HFFc6 (cell line): ENCODE results near the gene YY2. TPM values are rescaled to one million over a fixed set of nuclear protein-coding genes. Genes with fewer than 3 reads are reported as not detected.

ENCODE experiments used
- DNase-seq: peaks from one replicate; pipeline ENCODE4 v3.0.0-alpha.2; 2018
- H3K27ac Mint-ChIP-seq: 2 replicates; pipeline ENCODE4 v1.8.0; 2020; ENCODE audit warnings: mild to moderate bottlenecking, mixed read lengths
- H3K27me3 Mint-ChIP-seq: 2 replicates; pipeline ENCODE4 v1.8.0; 2021; ENCODE audit warnings: mild to moderate bottlenecking, moderate library complexity, mixed read lengths; ENCODE audit not compliant: insufficient read depth
- H3K36me3 Mint-ChIP-seq: 2 replicates; pipeline ENCODE4 v1.8.0; 2021; ENCODE audit warnings: low read depth, mixed read lengths
- H3K4me1 Mint-ChIP-seq: 2 replicates; pipeline ENCODE4 v1.8.0; 2020; ENCODE audit warnings: low read depth, mixed read lengths
- H3K4me3 Mint-ChIP-seq: 2 replicates; pipeline ENCODE4 v1.8.0; 2020; ENCODE audit warnings: mild to moderate bottlenecking, moderate library complexity, mixed read lengths
- H3K9me3 Mint-ChIP-seq: 2 replicates; pipeline ENCODE4 v1.8.0; 2020; ENCODE audit warnings: mild to moderate bottlenecking, mixed read lengths
- total RNA-seq, 6 experiments: library from RNA; stranded (reverse); fragmentation: NEBNext Ultra II Directional; extraction: Animal tissue kit (Norgen Biotek cat#: 25700); gene quantifications; 2 replicates in 1 of 6; 3 replicates in 5 of 6; pipeline ENCODE4 v1.2.3, GENCODE V29; 2021
- TF ChIP-seq, protein P1 (sequence below): fragments of 200-600 bp; sonication (generic); IDR thresholded peaks from 2 replicates; pipeline ENCODE4 v1.5.0; 2021; ENCODE audit warnings: antibody characterized with exemption, mild to moderate bottlenecking

YY2 gene
- total RNA-seq, 6 experiments from 2014 or later, result 2.9 to 3.6 (median 3.3) TPM

DNA sequence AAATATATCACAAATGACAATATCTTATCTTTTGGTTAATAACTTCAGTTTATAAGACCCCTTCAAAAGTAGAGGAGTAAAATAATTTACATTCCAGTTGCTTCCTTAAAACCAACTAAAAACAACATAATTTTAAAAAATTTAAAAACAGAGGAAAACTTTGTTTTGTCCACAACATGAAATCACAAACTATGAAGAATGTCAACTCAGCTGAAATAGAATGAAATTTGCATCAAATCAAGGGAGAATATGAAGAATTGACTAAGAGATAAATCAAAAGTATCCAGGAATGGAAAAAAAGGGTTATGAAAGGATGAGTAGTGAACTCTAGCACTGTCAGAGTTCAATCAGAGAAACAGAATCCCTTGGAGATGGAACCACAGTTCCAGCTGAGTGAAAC, 2.2 kb upstream of the YY2 start:
- Mint-ChIP-seq H3K9me3 (no peaks in the 10 kb centered on the region), H3K4me1 (no peaks in the 10 kb centered on the region), H3K4me3 (no peak overlapping the region), H3K27ac (no peak overlapping the region), H3K36me3 (peaks cover 13% of the 10 kb centered on the region), H3K27me3 (no peaks in the 10 kb centered on the region)
- TF ChIP-seq, protein P1, sequence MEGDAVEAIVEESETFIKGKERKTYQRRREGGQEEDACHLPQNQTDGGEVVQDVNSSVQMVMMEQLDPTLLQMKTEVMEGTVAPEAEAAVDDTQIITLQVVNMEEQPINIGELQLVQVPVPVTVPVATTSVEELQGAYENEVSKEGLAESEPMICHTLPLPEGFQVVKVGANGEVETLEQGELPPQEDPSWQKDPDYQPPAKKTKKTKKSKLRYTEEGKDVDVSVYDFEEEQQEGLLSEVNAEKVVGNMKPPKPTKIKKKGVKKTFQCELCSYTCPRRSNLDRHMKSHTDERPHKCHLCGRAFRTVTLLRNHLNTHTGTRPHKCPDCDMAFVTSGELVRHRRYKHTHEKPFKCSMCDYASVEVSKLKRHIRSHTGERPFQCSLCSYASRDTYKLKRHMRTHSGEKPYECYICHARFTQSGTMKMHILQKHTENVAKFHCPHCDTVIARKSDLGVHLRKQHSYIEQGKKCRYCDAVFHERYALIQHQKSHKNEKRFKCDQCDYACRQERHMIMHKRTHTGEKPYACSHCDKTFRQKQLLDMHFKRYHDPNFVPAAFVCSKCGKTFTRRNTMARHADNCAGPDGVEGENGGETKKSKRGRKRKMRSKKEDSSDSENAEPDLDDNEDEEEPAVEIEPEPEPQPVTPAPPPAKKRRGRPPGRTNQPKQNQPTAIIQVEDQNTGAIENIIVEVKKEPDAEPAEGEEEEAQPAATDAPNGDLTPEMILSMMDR, result no peak
- DNase-seq, result no peak

DNA sequence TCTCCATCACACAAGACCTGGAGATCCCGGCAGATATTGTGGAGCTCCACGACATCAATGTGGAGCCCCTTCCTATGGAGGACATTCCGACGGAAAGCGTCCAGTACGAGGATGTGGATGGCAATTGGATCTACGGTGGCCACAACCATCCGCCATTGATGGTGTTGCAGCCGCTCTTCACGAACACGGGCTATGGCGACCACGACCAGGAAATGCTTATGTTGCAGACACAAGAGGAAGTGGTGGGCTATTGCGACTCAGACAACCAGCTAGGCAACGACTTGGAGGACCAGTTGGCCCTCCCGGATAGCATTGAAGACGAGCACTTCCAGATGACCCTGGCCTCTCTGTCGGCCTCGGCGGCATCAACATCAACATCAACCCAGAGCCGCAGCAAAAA, 717 bp downstream of the YY2 start:
- no peak for DNase-seq
- H3K36me3 Mint-ChIP-seq, result peaks cover 13% of the 10 kb centered on the region
- TF ChIP-seq, protein P1, result no peak
- no peaks in the 10 kb centered on the region for H3K9me3 Mint-ChIP-seq
- H3K27me3 Mint-ChIP-seq, result no peaks in the 10 kb centered on the region
- H3K4me3 Mint-ChIP-seq, result no peak overlapping the region
- no peak overlapping the region for H3K27ac Mint-ChIP-seq
- no peaks in the 10 kb centered on the region for H3K4me1 Mint-ChIP-seq

DNA sequence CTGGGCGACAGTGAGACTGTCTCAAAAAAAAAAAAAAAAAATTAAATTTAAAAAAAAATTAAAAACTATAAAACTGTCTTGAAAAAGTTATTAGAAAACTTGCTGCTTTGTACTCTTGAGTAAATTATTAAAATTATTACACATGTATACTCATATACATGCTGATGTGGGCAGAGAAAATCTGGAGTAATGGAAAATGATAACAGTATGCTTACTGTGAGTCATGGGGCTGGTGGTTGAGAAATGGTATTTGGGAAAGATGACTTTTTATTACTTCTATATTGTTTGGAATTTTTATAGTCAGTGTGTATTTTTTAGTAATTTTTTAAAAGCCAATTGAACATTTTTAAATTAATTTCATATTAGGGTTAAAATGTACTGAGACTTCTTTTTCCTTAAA, 7.5 kb downstream of the YY2 start:
- TF ChIP-seq, protein P1, result no peak
- Mint-ChIP-seq H3K4me1 (peaks cover 22% of the 10 kb centered on the region), H3K4me3 (no peak overlapping the region), H3K27me3 (no peaks in the 10 kb centered on the region), H3K27ac (no peak overlapping the region), H3K9me3 (no peaks in the 10 kb centered on the region), H3K36me3 (peaks cover 2% of the 10 kb centered on the region)
- DNase-seq, result no peak

DNA sequence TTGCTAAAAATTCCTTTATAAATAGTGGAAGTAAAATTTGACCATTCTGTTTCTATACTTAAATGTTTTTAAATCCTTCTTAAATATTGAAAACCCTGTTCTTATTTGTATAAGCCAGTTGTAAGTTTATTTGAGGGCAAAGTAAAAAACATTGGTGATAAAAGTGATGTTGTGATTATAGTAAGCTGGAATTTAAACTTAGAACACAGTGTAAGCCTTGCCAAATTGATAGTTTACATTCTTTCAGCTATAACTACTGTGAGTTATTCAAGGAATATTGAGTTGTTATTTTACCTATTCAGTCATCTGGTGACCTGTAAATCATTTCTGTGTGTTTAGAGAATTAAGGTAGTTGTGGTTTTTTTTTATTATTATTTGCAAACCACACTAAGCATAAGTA, 9.6 kb downstream of the YY2 start:
- H3K9me3 Mint-ChIP-seq, result no peaks in the 10 kb centered on the region
- peaks cover 26% of the 10 kb centered on the region for H3K4me1 Mint-ChIP-seq
- H3K4me3 Mint-ChIP-seq, result no peak overlapping the region
- H3K27me3 Mint-ChIP-seq, result no peaks in the 10 kb centered on the region
- TF ChIP-seq, protein P1, result no peak
- peaks cover 5% of the 10 kb centered on the region for H3K36me3 Mint-ChIP-seq
- no peak for DNase-seq
- H3K27ac Mint-ChIP-seq, result no peak overlapping the region

DNA sequence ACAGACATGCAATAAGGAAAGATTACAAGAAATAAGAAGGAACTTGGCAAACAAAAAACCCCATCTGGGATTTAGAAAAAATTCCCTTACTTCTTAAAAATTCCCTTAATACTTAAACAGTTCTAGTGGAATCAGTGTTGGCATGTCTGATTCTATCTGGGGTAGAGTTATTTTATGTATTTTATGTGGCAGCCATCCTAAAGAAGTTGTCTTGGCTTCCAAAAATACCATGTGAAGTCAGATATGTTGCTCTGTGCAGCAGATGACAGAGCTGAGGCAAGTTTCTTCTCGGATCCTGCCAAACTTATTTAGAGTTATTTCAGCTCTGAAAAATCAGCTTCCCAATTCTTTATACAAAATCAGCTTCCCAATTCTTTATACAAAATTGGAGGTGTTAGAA, 14.7 kb downstream of the YY2 start:
- Mint-ChIP-seq H3K9me3 (no peaks in the 10 kb centered on the region), H3K36me3 (peaks cover 5% of the 10 kb centered on the region), H3K4me1 (peaks cover 30% of the 10 kb centered on the region), H3K27me3 (no peaks in the 10 kb centered on the region), H3K27ac (no peak overlapping the region), H3K4me3 (no peak overlapping the region)
- no peak for DNase-seq
- TF ChIP-seq, protein P1, result no peak
